Stomach (tissue), 9 donors: ENCODE measurements around the gene CXCL1. TPM values are rescaled to one million over a fixed set of nuclear protein-coding genes. Genes with fewer than 3 reads are reported as not detected.
A peak's percentile ranks its signal among the peaks of the same experiment; 100 is the strongest.

Experiments
- DNase-seq, 2 donors: peaks; one replicate each; pipeline versions ENCODE4 v3.0.0 to v3.0.0-alpha.2; 2013 to 2019
- H3K27ac ChIP-seq, 5 donors: fragments of 200-600 bp in 4 of 5; sonication (generic) in 4 of 5; one replicate each; pipeline ENCODE4 v1.5.1; 2013 to 2019; ENCODE audit warnings: mild to moderate bottlenecking in 1 of 5, moderate library complexity in 1 of 5
- H3K27me3 ChIP-seq, 3 donors: fragments of 200-600 bp; sonication (generic); one replicate each; pipeline ENCODE4 v1.5.1; 2017 to 2019; ENCODE audit warnings: mixed run types in 1 of 3
- H3K36me3 ChIP-seq, 4 donors: fragments of 200-600 bp; sonication (generic); 1 replicate in 3 of 4; 2 replicates in 1 of 4; pipeline ENCODE4 v1.5.1; 2016 to 2019
- H3K4me1 ChIP-seq, 4 donors: fragments of 200-600 bp; sonication (generic); one replicate each; pipeline ENCODE4 v1.5.1; 2016 to 2019
- H3K4me3 ChIP-seq, 4 donors: fragments of 200-600 bp; sonication (generic) in 3 of 4; one replicate each; pipeline ENCODE4 v1.5.1; 2016 to 2019; ENCODE audit warnings: mild to moderate bottlenecking in 1 of 4
- H3K9me3 ChIP-seq, 4 donors: fragments of 200-600 bp; sonication (generic); one replicate each; pipeline ENCODE4 v1.5.1; 2016 to 2019
- CTCF ChIP-seq, 7 experiments: fragments of 450-650 bp in 4 of 7; fragments of 200-600 bp in 3 of 7; sonication (generic) in 3 of 7; IDR thresholded peaks; one replicate each; pipeline ENCODE4 v1.5.1; 2016 to 2019; ENCODE audit warnings: antibody characterized with exemption in 7 of 7, control low read depth in 2 of 7, mild to moderate bottlenecking in 1 of 7
- EP300 ChIP-seq: sonication (generic); formaldehyde crosslinking; IDR thresholded peaks from one replicate; pipeline ENCODE4 v1.6.1; 2017; ENCODE audit warnings: antibody characterized with exemption
- POLR2A ChIP-seq, 4 donors: fragments of 450-650 bp; IDR thresholded peaks; one replicate each; pipeline ENCODE4 v1.6.1; 2016; ENCODE audit warnings: antibody characterized with exemption in 4 of 4, control low read depth in 2 of 4, mild to moderate bottlenecking in 1 of 4, moderate library complexity in 1 of 4
- POLR2AphosphoS5 ChIP-seq, 3 donors: sonication (generic); formaldehyde crosslinking; IDR thresholded peaks; one replicate each; pipeline ENCODE4 v1.6.1; 2016; ENCODE audit warnings: antibody characterized with exemption in 3 of 3
- WGBS, 5 donors: extraction: QIAGEN DNeasy Blood & Tissue Kit in 3 of 5; methylation state at CpG; one replicate each; pipeline versions ENCODE4 v1.1.5 to v1.1.7; 2013 to 2018; 5-methylcytosine and 5-hydroxymethylcytosine counted together
- intact Hi-C: fragments of 100-400 bp; cut with DNase I; formaldehyde crosslinking; loops from one replicate; pipeline ENCODE4 v1.15.1; 2023; ENCODE audit warnings: low total_unique reads
- polyA plus RNA-seq, 3 donors: library from polyadenylated mRNA; stranded (reverse); fragments of 200-250 nt; gene quantifications; one replicate each; pipeline ENCODE4 v1.2.3, GENCODE V29; 2013
- total RNA-seq, 5 donors: library from RNA; depleted of rRNA; stranded (reverse); fragments of >200 nt; gene quantifications; one replicate each; pipeline versions ENCODE4 v1.1.0 to v1.2.3, GENCODE V29; 2014 to 2016
- donor health status: healthy with polysubstance abuse.
- donor health status: Bipolar disorder and iron deficiency.
- donor health status: healthy.

CXCL1 gene
- total and polyA plus RNA-seq, 8 donors, result 1.8 to 62.1 (median 30.1) TPM

GRCh38 chr4:73852771-73853170, 16.4 kb upstream of the CXCL1 start:
- Histone ChIP-seq H3K4me3 (no peak overlapping the region), H3K36me3 (no peaks in the 10 kb centered on the region), H3K27ac (no peak overlapping the region), H3K27me3 (peaks cover 0 to 19% (median 0%) of the 10 kb centered on the region in 3 donors), H3K4me1 (peaks cover 0 to 11% (median 5%) of the 10 kb centered on the region in 4 donors), H3K9me3 (no peaks in the 10 kb centered on the region)
- intact Hi-C loops, result no loop called here
- DNase-seq, result no peak
- TF ChIP-seq POLR2AphosphoS5 (IDR thresholded peaks at IDR 0.05) (no peak), EP300 (no peak), POLR2A (IDR thresholded peaks at IDR 0.05) (no peak), CTCF (IDR thresholded peaks at IDR 0.05) (no peak)

GRCh38 chr4:73853246-73853704, 15.9 kb upstream of the CXCL1 start, which contains the start of gene PF4V1:
PF4V1 (plus strand) TSS chr4:73853296; CDS start chr4:73853363, 67 bp downstream.
- TF ChIP-seq CTCF (IDR thresholded peaks at IDR 0.05), result peak in 2 of 7 experiments; percentile 11
- TF ChIP-seq POLR2A (IDR thresholded peaks at IDR 0.05), result no peak
- Histone ChIP-seq H3K36me3 (no peaks in the 10 kb centered on the region), H3K4me1 (peaks cover 0 to 11% (median 4%) of the 10 kb centered on the region in 4 donors), H3K9me3 (no peaks in the 10 kb centered on the region), H3K27me3 (peaks cover 0 to 19% (median 0%) of the 10 kb centered on the region in 3 donors), H3K4me3 (peak within 1 kb of the TSS in 3 of 4 donors; percentile 20 to 28 (median 22)), H3K27ac (no peak within 1 kb of the TSS)
- peak; percentile 50 to 67 for DNase-seq
- intact Hi-C loops, result no loop called here
- 16 to 28% (median 23%) methylated on average over 13 to 22 of the region's 22 CpGs for WGBS, 5 donors

- intact Hi-C loops, result no loop called here
- H3K36me3 ChIP-seq, result no peaks in the 10 kb centered on the region
- no peak for DNase-seq
- H3K9me3 ChIP-seq, result no peaks in the 10 kb centered on the region
- 37 to 53% (median 48%) methylated on average over 8 of the region's 8 CpGs for WGBS, 5 donors
- H3K27ac ChIP-seq, result no peak overlapping the region
- no peak for TF ChIP-seq POLR2A (IDR thresholded peaks at IDR 0.05)
- TF ChIP-seq EP300, result no peak
- no peak for TF ChIP-seq POLR2AphosphoS5 (IDR thresholded peaks at IDR 0.05)
- TF ChIP-seq CTCF (IDR thresholded peaks at IDR 0.05), result no peak
- peaks cover 0 to 11% (median 4%) of the 10 kb centered on the region in 4 donors for H3K4me1 ChIP-seq
- peaks cover 0 to 19% (median 0%) of the 10 kb centered on the region in 3 donors for H3K27me3 ChIP-seq
- peak overlapping the region in 1 of 4 donors; percentile 28 for H3K4me3 ChIP-seq
These were observed 15.3 kb upstream of the CXCL1 start for GRCh38 chr4:73853718-73854473.

GRCh38 chr4:73855406-73855805, 13.8 kb upstream of the CXCL1 start:
- H3K27me3 ChIP-seq, result peaks cover 0 to 19% (median 0%) of the 10 kb centered on the region in 3 donors
- H3K36me3 ChIP-seq, result no peaks in the 10 kb centered on the region
- no peak overlapping the region for H3K27ac ChIP-seq
- peaks cover 0 to 11% (median 4%) of the 10 kb centered on the region in 4 donors for H3K4me1 ChIP-seq
- no peak overlapping the region for H3K4me3 ChIP-seq
- no peaks in the 10 kb centered on the region for H3K9me3 ChIP-seq
- 60 to 75% (median 72%) methylated on average over 4 of the region's 4 CpGs for WGBS, 5 donors
- no peak for DNase-seq
- no peak for TF ChIP-seq CTCF (IDR thresholded peaks at IDR 0.05)
- no peak for TF ChIP-seq EP300
- TF ChIP-seq POLR2AphosphoS5 (IDR thresholded peaks at IDR 0.05), result no peak
- TF ChIP-seq POLR2A (IDR thresholded peaks at IDR 0.05), result no peak
- intact Hi-C loops, result no loop called here
